Measurements from ENCODE around the gene CASKIN1.

Gene CASKIN1

GRCh38 chr16:2177101-2177500, 19.3 kb downstream of the CASKIN1 start:
- no peaks in the 10 kb centered on the region for H3K79me2 ChIP-seq (ENCODE audit: insufficient read depth, low read length)
- no peak overlapping the region for H3K9ac ChIP-seq (ENCODE audit: low read length)
- no peak overlapping the region for H3K4me2 ChIP-seq (ENCODE audit: low read length)
- no peaks in the 10 kb centered on the region for H3K9me2 ChIP-seq (ENCODE audit: low read depth, low read length)
- no peaks in the 10 kb centered on the region for H4K20me1 ChIP-seq (ENCODE audit: insufficient read depth, low read length)
- peaks cover 47% of the 10 kb centered on the region for H3K36me3 ChIP-seq (ENCODE audit: insufficient read depth, low read length)
- no peak overlapping the region for H3K27ac ChIP-seq (ENCODE audit: low read depth, low read length, poor library complexity, severe bottlenecking)
- no peaks in the 10 kb centered on the region for H3F3A ChIP-seq (ENCODE audit: insufficient read depth, low read length)
- H3K4me3 ChIP-seq (ENCODE audit: low read depth, low read length, poor library complexity, severe bottlenecking) = no peak overlapping the region
- no peak for TF ChIP-seq EZH2 (IDR thresholded peaks at IDR 0.05; ENCODE audit: borderline replicate concordance, low read length)
- TF ChIP-seq, protein P1, sequence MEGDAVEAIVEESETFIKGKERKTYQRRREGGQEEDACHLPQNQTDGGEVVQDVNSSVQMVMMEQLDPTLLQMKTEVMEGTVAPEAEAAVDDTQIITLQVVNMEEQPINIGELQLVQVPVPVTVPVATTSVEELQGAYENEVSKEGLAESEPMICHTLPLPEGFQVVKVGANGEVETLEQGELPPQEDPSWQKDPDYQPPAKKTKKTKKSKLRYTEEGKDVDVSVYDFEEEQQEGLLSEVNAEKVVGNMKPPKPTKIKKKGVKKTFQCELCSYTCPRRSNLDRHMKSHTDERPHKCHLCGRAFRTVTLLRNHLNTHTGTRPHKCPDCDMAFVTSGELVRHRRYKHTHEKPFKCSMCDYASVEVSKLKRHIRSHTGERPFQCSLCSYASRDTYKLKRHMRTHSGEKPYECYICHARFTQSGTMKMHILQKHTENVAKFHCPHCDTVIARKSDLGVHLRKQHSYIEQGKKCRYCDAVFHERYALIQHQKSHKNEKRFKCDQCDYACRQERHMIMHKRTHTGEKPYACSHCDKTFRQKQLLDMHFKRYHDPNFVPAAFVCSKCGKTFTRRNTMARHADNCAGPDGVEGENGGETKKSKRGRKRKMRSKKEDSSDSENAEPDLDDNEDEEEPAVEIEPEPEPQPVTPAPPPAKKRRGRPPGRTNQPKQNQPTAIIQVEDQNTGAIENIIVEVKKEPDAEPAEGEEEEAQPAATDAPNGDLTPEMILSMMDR (IDR thresholded peaks at IDR 0.05; ENCODE audit: low read length) = no peak
- H3K4me1 ChIP-seq (ENCODE audit: insufficient read depth, low read length, severe bottlenecking) = no peaks in the 10 kb centered on the region
- no peak overlapping the region for H2AFZ ChIP-seq (ENCODE audit: low read length)
- H3K9me3 ChIP-seq (ENCODE audit: low read length) = no peaks in the 10 kb centered on the region
- H3K27me3 ChIP-seq (ENCODE audit: insufficient read depth, low read length) = no peaks in the 10 kb centered on the region

DNA sequence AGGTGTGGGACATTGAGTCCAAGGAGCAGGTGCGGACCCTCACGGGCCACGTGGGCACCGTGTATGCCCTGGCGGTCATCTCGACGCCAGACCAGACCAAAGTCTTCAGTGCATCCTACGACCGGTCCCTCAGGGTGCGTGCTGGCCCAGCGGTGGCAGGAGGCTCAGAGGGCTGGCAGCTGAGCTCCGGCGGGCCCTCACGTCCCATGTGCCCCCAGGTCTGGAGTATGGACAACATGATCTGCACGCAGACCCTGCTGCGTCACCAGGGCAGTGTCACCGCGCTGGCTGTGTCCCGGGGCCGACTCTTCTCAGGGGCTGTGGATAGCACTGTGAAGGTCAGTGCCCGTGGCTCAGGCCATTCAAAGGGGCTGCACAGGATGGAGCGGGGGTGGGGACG, 20.4 kb downstream of the CASKIN1 start:
- Histone ChIP-seq H3F3A (ENCODE audit: insufficient read depth, low read length) (no peaks in the 10 kb centered on the region), H3K36me3 (ENCODE audit: insufficient read depth, low read length) (peaks cover 47% of the 10 kb centered on the region), H3K4me1 (ENCODE audit: insufficient read depth, low read length, severe bottlenecking) (no peaks in the 10 kb centered on the region), H3K27me3 (ENCODE audit: insufficient read depth, low read length) (no peaks in the 10 kb centered on the region), H3K4me2 (ENCODE audit: low read length) (no peak overlapping the region), H4K20me1 (ENCODE audit: insufficient read depth, low read length) (no peaks in the 10 kb centered on the region), H3K9me3 (ENCODE audit: low read length) (no peaks in the 10 kb centered on the region), H2AFZ (ENCODE audit: low read length) (no peak overlapping the region), H3K79me2 (ENCODE audit: insufficient read depth, low read length) (no peaks in the 10 kb centered on the region), H3K4me3 (ENCODE audit: low read depth, low read length, poor library complexity, severe bottlenecking) (no peak overlapping the region), H3K27ac (ENCODE audit: low read depth, low read length, poor library complexity, severe bottlenecking) (no peak overlapping the region), H3K9ac (ENCODE audit: low read length) (no peak overlapping the region), H3K9me2 (ENCODE audit: low read depth, low read length) (no peaks in the 10 kb centered on the region)
- TF ChIP-seq, protein P1 (IDR thresholded peaks at IDR 0.05; ENCODE audit: low read length) = no peak
- TF ChIP-seq EZH2 (IDR thresholded peaks at IDR 0.05; ENCODE audit: borderline replicate concordance, low read length) = no peak

DNA sequence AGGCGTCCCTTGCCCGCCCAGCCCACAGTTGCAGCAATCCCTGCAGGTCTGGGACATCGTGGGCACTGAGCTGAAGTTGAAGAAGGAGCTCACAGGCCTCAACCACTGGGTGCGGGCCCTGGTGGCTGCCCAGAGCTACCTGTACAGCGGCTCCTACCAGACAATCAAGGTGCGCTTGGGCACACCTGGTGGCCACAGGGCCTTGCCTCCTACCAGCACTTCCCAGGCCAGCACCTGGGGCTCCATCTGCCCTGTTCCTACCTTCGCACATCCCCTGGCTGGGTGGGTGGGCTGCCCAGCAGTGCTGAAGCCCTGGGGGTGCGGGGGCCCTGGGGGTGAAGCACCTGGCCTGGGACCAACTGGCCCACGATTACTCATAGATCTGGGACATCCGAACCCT, 21.0 kb downstream of the CASKIN1 start:
- Histone ChIP-seq H3K4me1 (ENCODE audit: insufficient read depth, low read length, severe bottlenecking) (no peaks in the 10 kb centered on the region), H3K4me3 (ENCODE audit: low read depth, low read length, poor library complexity, severe bottlenecking) (no peak overlapping the region), H3K4me2 (ENCODE audit: low read length) (no peak overlapping the region), H3K36me3 (ENCODE audit: insufficient read depth, low read length) (peaks cover 47% of the 10 kb centered on the region), H3K9me3 (ENCODE audit: low read length) (no peaks in the 10 kb centered on the region), H3K9me2 (ENCODE audit: low read depth, low read length) (no peaks in the 10 kb centered on the region), H3F3A (ENCODE audit: insufficient read depth, low read length) (no peaks in the 10 kb centered on the region), H2AFZ (ENCODE audit: low read length) (no peak overlapping the region), H4K20me1 (ENCODE audit: insufficient read depth, low read length) (no peaks in the 10 kb centered on the region), H3K79me2 (ENCODE audit: insufficient read depth, low read length) (no peaks in the 10 kb centered on the region), H3K27ac (ENCODE audit: low read depth, low read length, poor library complexity, severe bottlenecking) (no peak overlapping the region), H3K9ac (ENCODE audit: low read length) (no peak overlapping the region), H3K27me3 (ENCODE audit: insufficient read depth, low read length) (no peaks in the 10 kb centered on the region)
- TF ChIP-seq, protein P1 (IDR thresholded peaks at IDR 0.05; ENCODE audit: low read length) = no peak
- TF ChIP-seq EZH2 (IDR thresholded peaks at IDR 0.05; ENCODE audit: borderline replicate concordance, low read length) = no peak
